IPS-15b (cell line): ENCODE measurements around the gene WNT9B.
"Not testable (repeated sequence)": the region's sequence is repeated elsewhere in the genome, so short reads cannot be mapped to it uniquely, and the experiment has no call there.

ENCODE experiments used
- H3K27me3 ChIP-seq: one replicate; pipeline ENCODE4 v1.6.1; 2013; ENCODE audit warnings: low read length; ENCODE audit not compliant: control insufficient read depth, insufficient read depth
- H3K36me3 ChIP-seq: one replicate; pipeline ENCODE4 v1.6.1; 2013; ENCODE audit warnings: low read length; ENCODE audit not compliant: control insufficient read depth, insufficient read depth
- H3K4me1 ChIP-seq: one replicate; pipeline ENCODE4 v1.6.1; 2013; ENCODE audit warnings: mild to moderate bottlenecking, low read length; ENCODE audit not compliant: control insufficient read depth, insufficient read depth
- H3K4me3 ChIP-seq: one replicate; pipeline ENCODE4 v1.5.1; 2013; ENCODE audit warnings: low read depth, low read length
- H3K9ac ChIP-seq: one replicate; pipeline ENCODE4 v1.6.1; 2013; ENCODE audit warnings: low read depth, mild to moderate bottlenecking, low read length
- H3K9me3 ChIP-seq: one replicate; pipeline ENCODE4 v1.6.1; 2013; ENCODE audit warnings: mild to moderate bottlenecking, low read length; ENCODE audit not compliant: control insufficient read depth, insufficient read depth

The WNT9B gene

DNA sequence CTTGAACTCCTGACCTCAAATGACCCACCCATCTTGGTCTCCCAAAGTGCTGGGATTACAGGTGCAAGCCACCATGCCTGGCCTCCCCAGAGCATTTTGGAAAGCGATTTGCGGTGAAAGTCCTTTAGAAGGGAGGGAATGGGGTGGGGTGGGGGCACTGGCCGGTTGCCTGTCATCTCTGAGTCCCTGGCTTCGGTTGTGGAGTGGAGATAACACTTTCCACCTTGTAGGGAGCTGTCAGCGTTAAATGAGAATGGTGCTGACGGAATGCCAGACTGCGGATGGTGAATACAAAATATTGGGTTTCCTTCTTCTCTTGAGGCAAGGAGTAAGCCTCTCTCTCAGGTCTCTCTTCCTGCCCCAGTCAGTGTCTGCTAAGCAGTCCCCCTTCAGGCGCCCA is 27.7 kb upstream of the WNT9B start:
- Histone ChIP-seq H3K9ac (no peak overlapping the region), H3K4me1 (peaks cover 14% of the 10 kb centered on the region), H3K36me3 (no peaks in the 10 kb centered on the region), H3K4me3 (no peak overlapping the region), H3K27me3 (peaks cover 49% of the 10 kb centered on the region), H3K9me3 (no peaks in the 10 kb centered on the region)

DNA sequence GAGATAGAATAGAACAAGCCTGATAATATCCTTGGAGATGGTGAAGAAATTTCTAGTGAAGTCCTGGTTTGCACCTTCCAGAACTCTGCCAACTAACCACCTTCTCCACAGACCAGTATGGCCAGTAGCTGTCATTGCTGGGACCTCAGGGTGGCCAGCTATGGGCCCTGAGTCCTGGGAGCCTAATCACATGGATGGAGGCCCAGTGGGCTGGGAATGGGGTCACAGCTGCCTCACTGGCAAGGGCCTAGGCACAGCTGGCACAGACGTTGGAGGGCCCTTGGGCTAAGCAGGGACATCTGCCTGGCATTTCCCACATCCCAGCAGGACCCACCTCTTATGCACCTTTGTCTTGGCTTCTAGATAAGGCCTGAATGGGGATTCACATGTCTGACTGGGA is 25.3 kb upstream of the WNT9B start:
- Histone ChIP-seq H3K9me3 (no peaks in the 10 kb centered on the region), H3K36me3 (no peaks in the 10 kb centered on the region), H3K27me3 (peaks cover 27% of the 10 kb centered on the region), H3K4me1 (peaks cover 1% of the 10 kb centered on the region), H3K4me3 (no peak overlapping the region), H3K9ac (no peak overlapping the region)

DNA sequence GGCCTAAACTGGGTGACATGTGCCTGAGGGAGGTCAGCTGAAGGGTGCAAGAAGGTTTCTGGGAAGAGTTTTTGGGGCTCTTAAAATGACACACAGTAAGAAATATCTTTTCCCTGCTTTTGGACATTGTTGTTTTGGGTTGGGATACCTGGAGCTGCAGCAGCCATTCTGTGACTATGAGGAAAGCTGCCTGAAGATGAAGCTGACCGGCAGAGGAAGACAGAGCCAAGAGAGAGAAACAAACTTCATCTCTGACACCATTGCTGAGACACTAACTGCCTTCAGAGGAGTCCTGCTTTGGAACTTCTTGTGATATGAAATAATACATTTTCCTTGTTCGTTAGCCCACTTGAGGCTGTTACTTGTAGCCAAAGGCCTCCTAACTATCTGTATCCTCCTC is 24.1 kb upstream of the WNT9B start:
- H3K36me3 ChIP-seq, result no peaks in the 10 kb centered on the region
- no peaks in the 10 kb centered on the region for H3K9me3 ChIP-seq
- H3K4me1 ChIP-seq, result peaks cover 3% of the 10 kb centered on the region
- H3K9ac ChIP-seq, result no peak overlapping the region
- peaks cover 24% of the 10 kb centered on the region for H3K27me3 ChIP-seq
- H3K4me3 ChIP-seq, result no peak overlapping the region

DNA sequence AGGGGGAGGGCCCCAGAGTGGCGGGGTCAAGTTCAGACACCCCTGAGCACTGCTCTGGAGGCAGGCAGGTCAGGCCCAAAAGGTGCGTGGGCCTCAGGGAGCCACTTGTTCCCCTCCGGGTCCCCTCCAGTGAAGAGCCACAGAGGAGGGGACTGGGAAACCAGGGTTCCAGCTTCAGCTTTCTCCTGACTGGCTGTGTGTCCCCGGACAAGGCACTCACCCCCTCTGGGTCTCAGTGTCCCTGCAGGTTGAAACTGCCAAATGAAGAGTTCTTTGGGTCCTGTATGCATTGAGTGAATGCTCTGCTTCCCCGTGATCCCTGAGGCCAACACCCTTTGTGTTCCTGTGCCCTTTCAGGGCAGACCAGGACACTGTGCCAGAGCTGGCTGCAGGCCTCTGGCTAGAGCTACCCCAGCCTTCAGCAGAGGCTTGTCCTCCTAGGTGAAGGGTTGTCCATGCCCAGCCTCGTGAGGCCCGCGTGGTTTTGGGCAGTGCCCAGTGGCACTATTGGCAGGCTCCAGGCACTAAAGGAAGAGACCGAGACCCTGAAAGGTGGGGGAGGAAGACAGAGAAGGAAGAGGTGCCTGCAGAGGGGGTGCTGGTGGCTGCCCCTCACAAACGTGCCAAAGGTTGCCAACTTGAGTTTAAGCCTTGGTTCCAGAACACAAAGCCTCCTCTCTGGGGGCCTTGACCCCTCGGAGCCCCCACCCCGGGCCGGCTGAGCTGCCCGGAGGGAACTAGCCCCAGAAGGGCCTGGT is 19.6 kb upstream of the WNT9B start:
- H3K27me3 ChIP-seq, result peaks cover 24% of the 10 kb centered on the region
- no peaks in the 10 kb centered on the region for H3K36me3 ChIP-seq
- no peak overlapping the region for H3K9ac ChIP-seq
- no peaks in the 10 kb centered on the region for H3K9me3 ChIP-seq
- peaks cover 8% of the 10 kb centered on the region for H3K4me1 ChIP-seq
- no peak overlapping the region for H3K4me3 ChIP-seq

DNA sequence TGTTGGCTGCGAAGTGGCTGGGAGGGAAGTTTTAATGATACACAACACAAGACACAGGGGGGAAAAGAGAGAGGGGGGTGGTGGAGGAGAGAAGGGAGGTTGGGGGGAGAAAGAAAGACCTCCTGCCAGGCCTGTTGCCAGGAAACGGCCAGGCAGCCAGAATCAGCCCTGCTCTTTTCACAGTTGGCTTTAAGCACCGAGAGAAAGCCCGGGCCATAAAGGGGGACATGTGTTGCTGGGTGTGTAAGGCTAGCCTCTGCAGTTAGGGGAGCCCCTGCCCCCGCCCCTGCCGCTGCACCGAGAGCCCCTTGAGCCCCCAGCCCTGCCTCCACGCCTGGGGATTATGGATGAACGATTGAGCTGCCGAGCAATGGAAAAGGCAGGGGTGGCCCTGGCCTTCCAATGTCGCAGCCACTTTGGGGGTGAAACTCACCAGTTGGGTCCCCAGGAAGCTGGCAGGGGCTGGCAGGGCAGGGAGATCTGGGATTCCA is 19.0 kb upstream of the WNT9B start:
- Histone ChIP-seq H3K9ac (no peak overlapping the region), H3K4me3 (no peak overlapping the region), H3K9me3 (no peaks in the 10 kb centered on the region)

DNA sequence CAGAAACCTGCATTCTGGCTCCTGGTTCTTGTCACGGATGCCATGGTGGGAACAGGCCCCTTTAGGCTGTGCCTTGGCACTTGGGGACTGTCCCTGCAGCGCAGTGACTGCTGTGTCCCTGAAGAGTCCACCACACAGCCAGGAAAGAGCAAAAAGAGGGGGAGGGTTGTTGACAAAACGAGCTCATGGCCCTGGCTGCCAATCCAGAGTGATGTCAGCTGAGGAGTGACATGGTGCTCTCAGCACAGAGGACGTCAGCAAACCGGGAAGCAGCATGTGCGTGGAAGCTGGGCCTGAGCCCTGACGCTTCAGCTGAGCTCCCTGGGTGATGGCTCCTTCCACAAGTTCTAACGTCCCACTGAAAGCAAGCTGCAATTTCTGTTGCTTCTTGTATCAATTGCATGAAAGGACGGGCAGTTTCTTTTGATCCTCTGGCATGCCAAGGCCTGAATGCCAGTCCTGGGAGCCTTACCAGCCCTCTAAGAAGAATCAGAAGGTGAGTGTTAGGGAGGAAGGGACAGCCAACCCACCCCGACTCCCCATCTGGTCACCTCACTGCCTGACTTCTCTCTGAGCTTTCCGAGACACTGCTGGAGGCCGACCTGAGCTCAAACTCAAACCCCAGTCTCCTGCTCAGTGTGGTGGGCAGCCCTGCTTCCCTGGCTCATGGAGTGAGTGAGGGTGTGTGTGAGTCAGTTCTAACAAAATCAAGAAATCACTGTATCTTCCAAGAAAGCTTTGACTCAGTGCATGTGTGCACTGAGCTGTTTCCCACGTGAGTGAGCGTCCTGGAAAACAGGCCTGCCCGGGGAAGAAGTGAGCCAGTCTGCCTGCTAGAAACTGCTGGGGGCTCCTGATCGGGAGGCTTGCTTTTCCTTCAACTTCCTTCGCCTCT is 18.2 kb upstream of the WNT9B start:
- Histone ChIP-seq H3K27me3 (peaks cover 24% of the 10 kb centered on the region), H3K4me3 (no peak overlapping the region), H3K9ac (no peak overlapping the region), H3K4me1 (peaks cover 8% of the 10 kb centered on the region), H3K36me3 (no peaks in the 10 kb centered on the region), H3K9me3 (no peaks in the 10 kb centered on the region)

More for the DNA sequence above, 19.0 kb upstream of the WNT9B start:
- Histone ChIP-seq H3K27me3 (peaks cover 24% of the 10 kb centered on the region), H3K36me3 (no peaks in the 10 kb centered on the region), H3K4me1 (peaks cover 8% of the 10 kb centered on the region)

DNA sequence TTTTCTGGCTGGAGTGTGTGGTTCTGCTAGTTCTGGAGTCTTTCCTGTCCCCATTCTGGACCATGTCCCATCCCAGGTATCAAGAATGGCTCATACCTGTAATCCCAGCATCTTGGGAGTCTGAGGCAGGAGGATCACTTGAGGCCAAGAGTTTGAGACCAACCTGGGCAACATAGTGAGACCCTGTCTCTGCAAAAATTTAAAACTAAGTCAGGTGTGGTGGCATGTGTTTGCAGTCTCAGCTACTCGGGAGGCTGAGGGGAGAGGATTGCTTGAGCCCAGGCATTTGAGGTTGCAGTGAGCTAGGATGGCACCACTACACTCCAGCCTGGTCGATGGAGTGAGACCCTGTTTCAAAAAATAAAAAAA is 17.6 kb upstream of the WNT9B start:
- no peak overlapping the region for H3K4me3 ChIP-seq
- peaks cover 8% of the 10 kb centered on the region for H3K4me1 ChIP-seq
- H3K27me3 ChIP-seq, result peaks cover 24% of the 10 kb centered on the region
- no peak overlapping the region for H3K9ac ChIP-seq
- no peaks in the 10 kb centered on the region for H3K36me3 ChIP-seq
- no peaks in the 10 kb centered on the region for H3K9me3 ChIP-seq

DNA sequence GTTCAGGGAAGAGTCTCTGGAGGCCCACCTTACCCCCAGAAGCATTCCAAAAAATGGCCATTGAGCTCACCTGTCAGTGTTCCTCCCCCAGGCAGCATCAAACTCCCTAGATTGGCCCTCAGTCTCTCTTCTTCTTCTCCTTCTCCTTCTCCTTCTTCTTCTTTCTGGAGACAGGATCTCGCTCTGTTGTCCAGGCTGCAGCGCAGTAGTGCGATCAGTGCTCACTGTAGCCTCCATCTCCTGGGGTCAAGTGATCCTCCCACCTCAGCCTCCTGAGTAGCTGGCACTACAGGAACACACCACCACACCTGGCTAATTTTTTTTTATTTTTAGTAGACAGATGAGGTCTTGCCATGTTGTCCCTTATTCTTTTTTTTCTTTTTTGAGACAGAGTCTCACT is 16.5 kb upstream of the WNT9B start:
- Histone ChIP-seq H3K9ac (no peak overlapping the region), H3K27me3 (peaks cover 24% of the 10 kb centered on the region), H3K4me3 (no peak overlapping the region), H3K9me3 (no peaks in the 10 kb centered on the region), H3K36me3 (no peaks in the 10 kb centered on the region), H3K4me1 (peaks cover 8% of the 10 kb centered on the region)

DNA sequence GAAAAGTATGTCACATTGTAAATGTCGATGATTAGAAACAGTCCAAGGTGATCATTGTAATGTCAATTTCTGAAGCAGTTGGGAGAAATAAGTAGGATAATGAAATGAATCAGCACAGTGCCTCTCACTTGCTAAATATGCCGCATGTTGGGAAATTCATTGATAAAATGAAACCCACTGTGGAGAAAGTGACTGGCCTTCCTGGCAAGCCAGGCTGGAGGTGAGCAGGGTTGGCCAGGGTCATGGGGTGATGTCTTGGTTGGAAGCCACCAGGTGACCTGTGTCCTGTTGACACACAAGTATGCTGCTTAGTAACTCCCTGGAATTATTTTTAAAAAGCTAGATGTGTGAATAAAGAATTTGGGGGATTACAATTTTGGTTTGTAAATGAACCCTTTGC is 14.9 kb upstream of the WNT9B start:
- no peak overlapping the region for H3K4me3 ChIP-seq
- H3K9me3 ChIP-seq, result no peaks in the 10 kb centered on the region
- H3K4me1 ChIP-seq, result peaks cover 8% of the 10 kb centered on the region
- no peaks in the 10 kb centered on the region for H3K36me3 ChIP-seq
- no peak overlapping the region for H3K9ac ChIP-seq
- peaks cover 34% of the 10 kb centered on the region for H3K27me3 ChIP-seq

DNA sequence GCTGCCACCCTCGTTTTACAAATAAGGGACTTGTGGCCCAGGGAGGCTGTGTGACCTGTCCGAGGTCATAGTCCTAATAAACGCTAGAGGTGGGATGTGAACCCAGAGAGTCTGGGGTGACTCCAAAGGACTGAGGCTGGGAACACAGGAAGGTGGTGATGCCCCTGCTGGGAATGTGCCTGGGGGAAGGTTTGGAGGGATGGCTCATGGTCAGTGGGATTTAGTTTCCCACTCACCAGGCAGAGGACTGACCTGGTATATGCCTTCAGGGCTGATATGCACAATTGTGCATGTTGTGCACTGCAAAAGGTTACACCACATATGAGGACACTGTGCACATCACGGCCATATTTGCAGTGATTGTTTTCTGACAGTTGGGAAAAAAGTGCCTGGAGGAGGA is 13.9 kb upstream of the WNT9B start:
- peaks cover 4% of the 10 kb centered on the region for H3K4me1 ChIP-seq
- H3K9me3 ChIP-seq, result no peaks in the 10 kb centered on the region
- H3K36me3 ChIP-seq, result no peaks in the 10 kb centered on the region
- H3K4me3 ChIP-seq, result no peak overlapping the region
- peaks cover 33% of the 10 kb centered on the region for H3K27me3 ChIP-seq
- no peak overlapping the region for H3K9ac ChIP-seq

DNA sequence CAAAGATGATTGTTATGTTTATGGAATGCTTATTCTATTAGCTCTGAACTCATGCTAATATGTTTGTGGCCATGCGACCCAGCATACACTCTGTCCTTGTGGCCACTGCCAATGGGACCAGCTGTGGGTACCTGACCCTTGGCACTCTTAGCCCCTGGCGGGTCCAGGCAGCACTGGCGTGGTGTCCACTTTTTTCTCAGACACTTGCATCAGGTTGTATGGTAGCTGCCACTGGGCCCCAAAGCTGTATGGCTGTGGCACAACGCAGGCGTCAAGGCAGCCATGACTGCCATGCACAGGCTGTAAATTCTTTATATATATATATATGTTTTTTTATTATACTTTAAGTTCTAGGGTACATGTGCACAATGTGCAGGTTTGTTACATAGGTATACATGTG is 12.2 kb upstream of the WNT9B start:
- Histone ChIP-seq H3K36me3 (no peaks in the 10 kb centered on the region), H3K9ac (no peak overlapping the region), H3K4me3 (no peak overlapping the region), H3K9me3 (peaks cover 3% of the 10 kb centered on the region), H3K27me3 (peaks cover 19% of the 10 kb centered on the region), H3K4me1 (no peaks in the 10 kb centered on the region)

DNA sequence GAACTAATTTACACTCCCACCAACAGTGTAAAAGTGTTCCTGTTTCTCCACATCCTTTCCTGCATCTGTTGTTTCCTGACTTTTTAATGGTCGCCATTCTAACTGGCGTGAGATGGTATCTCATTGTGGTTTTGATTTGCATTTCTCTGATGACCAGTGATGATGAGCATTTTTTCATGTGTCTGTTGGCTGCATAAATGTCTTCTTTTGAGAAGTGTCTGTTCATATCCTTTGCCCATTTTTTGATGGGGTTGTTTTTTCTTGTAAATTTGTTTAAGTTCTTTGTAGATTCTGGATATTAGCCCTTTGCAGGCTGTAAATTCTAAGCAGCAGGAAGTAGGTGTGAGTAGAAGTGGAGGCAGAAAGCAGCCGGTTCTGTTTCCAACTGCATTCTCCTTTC is 10.8 kb upstream of the WNT9B start:
- not testable (repeated sequence) for H3K4me3 ChIP-seq, H3K4me1 ChIP-seq, H3K9ac ChIP-seq, H3K36me3 ChIP-seq, H3K9me3 ChIP-seq
- peaks cover 21% of the 10 kb centered on the region for H3K27me3 ChIP-seq
